Measurements from ENCODE around the gene WDR18.

The WDR18 gene

DNA sequence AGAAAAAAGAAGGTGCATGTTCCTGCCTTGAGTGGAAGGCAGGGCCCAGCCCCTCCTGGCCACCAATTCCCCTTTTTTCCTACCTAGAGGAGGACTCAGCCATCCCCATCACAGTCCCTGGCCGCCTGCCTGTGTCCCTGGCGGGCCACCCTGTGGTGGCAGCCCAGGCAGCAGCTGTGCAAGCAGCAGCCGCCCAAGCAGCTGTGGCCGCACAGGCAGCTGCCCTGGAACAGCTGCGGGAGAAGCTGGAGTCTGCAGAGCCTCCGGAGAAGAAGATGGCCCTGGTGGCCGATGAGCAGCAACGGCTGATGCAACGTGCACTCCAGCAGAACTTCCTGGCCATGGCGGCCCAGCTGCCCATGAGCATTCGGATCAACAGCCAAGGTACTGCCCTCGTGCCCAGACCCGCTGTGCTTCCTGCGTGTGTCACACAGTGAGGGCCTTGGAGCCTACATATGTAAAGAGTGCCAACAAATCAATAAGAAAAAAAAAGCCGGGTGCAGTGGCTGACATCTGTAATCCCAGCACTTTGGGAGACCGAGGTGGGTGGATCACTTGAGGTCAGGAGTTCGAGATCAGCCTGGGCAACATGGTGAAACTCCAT lies 17.6 kb upstream of the WDR18 start:
- DNase-seq = no peak

GRCh38 chr19:970695-971094 lies 13.4 kb upstream of the WDR18 start:
- no peak for DNase-seq

DNA sequence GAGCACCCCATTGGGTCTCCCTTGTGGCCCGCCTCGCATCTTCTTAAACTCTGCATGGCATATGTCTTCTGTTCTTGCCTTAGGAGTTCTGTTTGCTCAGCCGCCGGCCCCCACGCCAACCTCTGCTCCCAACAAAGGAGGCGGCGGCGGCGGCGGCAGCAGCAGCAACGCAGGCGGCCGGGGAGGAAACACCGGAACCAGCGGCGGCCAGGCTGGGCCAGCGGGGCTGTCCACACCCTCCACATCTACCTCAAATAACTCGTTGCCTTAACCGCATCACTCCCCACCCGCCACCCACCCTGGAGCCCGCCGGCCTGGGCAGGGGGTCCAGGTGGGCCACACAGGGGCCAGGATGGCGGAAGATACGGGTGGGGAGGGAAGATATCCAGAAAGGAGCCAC lies 12.3 kb upstream of the WDR18 start:
- no peak for DNase-seq

DNA sequence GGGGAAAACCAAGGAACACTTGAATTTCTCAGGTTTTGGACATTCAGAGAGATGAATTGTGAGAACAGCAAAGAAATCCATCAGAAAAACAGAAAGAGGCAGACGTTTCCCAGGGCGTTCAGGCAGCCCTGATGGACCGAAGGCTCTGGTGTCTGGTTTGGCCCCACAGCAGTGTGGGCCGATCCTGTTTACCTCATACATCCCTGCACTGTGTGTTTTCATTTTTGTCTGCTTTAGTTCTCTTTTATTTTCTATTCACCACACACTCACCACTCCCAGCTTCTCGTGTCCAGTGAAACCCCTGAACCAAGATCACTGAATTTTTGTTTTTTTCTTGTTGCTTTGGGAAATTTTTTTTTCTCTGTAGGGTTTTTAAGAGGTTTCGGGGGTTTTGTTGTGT lies 11.9 kb upstream of the WDR18 start:
- DNase-seq = no peak

DNA sequence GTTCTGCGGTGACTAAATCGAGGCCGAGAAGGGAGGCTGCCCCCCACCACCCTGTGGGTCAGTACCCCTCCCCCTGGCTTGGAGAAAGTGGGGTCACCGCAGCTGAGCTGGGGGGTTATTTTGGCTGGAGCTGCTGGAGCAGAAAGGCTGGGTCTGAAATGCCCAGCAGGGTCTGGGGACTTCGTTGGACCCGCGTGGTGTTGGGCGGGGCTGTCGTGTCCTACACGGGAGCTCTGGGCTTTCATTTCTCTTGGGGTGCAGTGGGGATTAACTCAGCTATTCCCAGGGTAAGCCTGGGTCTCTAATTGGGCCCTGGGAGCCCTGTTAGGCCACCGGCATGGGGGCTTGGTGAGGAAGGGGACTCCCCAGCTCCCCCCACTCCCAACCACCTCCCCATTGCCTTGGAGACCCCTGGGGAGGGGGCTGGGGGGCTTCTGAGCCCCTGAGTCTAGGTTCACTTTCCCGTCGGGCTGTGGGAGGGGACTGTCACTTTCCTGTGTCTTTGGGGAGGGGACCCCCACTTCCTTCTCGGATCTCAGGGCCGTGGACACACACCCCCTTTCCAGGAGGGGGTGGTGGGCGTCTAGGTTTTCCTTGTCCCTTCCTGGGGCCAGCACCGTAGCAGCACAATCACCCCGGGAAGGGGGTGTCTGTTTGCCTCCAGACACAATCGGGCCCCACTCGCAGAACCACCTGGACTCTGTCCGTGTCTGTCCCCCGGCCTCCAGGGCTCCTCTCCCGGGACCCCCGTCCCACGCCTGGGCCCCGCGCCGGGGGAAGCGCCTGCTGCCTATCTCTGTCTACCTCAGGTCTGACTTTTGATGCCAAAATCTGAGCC lies 10.2 kb upstream of the WDR18 start:
- DNase-seq = no peak

- no peak for DNase-seq
Observed at GRCh38 chr19:974564-975257, 9.4 kb upstream of the WDR18 start.

- no peak for DNase-seq
Observed at GRCh38 chr19:976476-976875, 7.7 kb upstream of the WDR18 start.

- no peak for DNase-seq
Observed at GRCh38 chr19:977058-977464, 7.1 kb upstream of the WDR18 start.

DNA sequence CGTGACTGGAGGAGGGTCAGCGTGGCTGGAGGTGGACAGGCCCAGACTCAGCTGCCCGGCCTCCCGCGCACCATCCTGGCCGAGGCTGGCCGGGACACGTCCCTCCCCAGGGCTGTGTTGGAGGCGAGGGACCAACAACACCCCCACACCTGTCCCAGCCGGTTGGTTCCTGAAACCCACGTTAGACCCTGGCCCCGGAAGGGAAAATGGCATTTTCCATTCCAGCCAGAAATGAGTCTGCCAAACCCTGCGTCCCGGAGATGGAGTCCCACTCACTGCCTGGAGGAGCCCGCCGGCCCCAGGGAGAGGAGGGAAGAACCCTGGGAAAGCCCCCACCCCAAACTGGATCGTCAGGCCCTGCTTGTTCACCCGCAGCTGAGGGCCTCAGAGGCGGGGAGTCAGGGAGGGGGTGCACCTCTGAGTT lies 4.8 kb upstream of the WDR18 start:
- DNase-seq = no peak

- no peak for DNase-seq
Observed at GRCh38 chr19:980133-980998, 3.8 kb upstream of the WDR18 start.

GRCh38 chr19:982567-983170 lies 1.5 kb upstream of the WDR18 start:
- DNase-seq = peak; percentile 30 to 79 (median 69)

- DNase-seq = no peak
Observed at GRCh38 chr19:986083-986482, 1.9 kb downstream of the WDR18 start.

DNA sequence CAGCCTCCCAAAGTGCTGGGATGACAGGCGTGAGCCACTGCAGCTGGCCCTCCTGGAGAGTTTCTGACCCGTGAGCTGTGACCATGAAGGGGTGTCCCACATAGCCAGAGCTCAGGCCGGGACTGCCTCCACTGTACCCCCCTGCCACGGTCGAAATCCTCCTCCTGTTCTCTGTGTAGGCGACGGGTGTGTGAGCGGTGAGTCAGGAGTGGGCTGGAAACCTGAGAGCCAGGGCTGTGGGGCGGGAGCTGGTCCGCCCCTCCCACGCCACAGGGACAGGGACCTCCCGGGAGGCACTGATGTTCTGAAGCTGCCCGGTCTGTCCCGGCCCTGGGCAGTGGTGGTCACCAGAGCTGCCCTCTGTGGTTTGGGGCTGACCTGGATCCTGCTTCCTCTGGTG lies 3.9 kb downstream of the WDR18 start:
- DNase-seq = no peak

DNA sequence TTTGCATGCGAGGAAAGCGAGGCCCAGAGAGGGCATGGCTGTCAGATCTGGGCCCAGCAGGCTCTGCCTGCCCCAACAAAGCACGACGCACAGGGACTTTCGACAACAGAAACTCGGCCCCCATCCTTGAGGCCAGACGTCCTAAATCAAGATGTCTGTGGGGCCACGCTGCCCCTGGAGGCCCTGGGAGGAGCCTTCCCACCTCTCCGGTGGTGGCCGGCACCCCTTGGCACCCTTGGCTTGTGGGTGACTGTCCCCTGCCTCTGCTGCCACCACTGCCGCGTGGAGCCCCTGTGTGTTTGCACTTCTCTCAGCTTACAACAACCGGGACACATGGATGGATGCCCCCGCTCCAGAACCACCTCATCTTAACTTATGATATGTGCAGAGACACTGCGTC lies 4.4 kb downstream of the WDR18 start:
- DNase-seq = no peak

- DNase-seq = no peak
Observed at GRCh38 chr19:989381-990081, 5.4 kb downstream of the WDR18 start.

DNA sequence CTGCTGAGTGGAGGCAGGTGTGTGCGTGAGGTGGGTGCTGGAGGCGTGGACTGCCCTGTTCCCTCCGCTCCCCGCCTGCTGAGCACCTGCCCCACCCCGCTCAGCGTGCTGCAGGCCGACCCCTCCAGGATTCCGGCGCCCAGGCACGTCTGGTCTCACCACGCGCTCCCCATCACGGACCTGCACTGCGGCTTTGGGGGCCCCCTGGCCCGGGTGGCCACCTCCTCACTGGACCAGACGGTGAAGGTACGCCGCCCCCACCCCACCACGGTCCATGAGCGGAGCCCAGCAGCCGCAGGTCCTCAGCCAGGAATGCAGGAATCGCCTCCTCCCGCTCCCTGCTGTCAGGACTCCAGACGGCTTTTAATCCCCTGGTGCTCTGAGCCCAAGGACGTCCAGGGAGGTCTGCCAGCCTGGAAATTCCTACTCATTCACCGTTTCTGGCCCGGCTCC lies 6.0 kb downstream of the WDR18 start:
- DNase-seq = no peak

DNA sequence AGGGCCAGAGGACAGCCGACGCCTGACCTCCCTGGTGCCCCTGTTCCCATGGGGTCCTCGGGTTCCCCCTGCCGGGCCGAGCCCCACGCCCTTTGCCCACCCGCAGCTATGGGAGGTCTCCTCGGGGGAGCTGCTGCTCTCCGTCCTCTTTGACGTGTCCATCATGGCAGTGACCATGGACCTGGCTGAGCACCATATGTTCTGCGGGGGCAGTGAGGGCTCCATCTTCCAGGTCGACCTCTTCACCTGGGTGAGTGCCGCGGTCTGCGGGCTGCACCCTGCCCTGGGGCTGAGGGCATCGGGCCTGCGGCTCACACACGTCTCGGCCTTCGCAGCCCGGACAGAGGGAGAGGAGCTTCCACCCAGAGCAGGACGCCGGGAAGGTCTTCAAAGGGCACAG lies 6.6 kb downstream of the WDR18 start:
- no peak for DNase-seq

DNA sequence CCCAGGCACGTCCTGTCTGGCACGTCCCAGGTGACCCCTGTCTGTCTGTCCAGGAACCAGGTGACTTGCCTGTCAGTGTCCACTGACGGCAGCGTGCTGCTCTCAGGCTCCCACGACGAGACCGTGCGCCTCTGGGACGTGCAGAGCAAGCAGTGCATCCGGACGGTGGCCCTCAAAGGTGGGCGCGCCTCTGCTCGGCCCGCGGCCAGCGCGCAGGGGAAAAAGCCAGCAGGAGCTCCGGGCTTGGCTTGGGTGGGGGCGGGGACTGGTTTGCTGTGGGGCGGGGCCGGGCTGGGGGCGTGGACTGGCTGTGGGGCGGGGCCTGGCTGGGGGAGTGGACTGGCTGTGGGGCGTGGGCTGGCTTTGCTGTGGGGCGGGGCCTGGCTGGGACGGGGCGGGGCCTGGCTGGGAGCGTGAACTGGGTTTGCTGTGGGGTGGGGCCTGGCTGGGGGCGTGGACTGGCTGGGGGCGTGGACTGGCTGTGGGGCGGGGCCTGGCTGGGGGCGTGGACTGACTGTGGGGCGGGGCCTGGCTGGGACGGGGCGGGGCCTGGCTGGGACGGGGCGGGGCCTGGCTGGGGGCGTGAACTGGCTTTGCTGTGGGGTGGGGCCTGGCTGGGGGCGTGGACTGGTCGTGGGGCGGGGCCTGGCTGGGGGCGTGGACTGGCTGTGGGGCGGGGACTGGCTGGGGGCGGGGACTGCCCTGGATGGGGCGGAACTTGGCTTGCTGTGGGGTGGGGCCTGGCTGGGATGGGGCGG lies 7.2 kb downstream of the WDR18 start:
- DNase-seq = peak in 5 of 6 experiments; percentile 51 to 97 (median 69)

- no peak for DNase-seq
Observed at GRCh38 chr19:991932-992669, 8.0 kb downstream of the WDR18 start.

DNA sequence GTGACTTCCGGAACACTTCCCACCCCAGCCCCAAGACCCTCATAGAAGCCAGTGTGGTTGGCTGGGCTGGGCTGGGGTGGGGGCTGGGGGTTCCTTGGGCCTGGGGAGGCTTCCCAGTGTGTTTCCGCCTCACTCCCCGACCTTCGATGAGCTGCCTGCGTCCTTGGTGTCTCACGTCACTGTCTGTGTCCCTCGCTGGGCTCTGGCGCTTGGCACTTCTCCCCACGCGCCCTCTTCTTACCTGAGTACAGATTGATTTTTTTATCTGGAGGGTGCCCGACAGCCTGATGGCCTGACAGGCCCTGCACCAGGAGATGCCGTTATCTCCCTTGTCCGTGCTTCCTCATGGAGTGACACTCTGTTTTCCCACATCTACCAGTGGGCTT lies 8.5 kb downstream of the WDR18 start:
- no peak for DNase-seq
